B cell (primary cell): ENCODE results near the gene DYNLRB2. TPM values are rescaled to one million over a fixed set of nuclear protein-coding genes. Genes with fewer than 3 reads are reported as not detected.

Experiments used
- ATAC-seq: fragments of 200-7000 bp; cut with Tn5 transposase; one replicate; pipeline ENCODE4 v1.10.0; 2021; ENCODE audit warnings: low read depth, mild to moderate bottlenecking, moderate number of reproducible peaks, moderate library complexity
- CTCF ChIA-PET: fragments of 350-600 bp; sonication (Branson Sonifier 250); formaldehyde crosslinking; loops from one replicate; lab custom pipeline; 2021; ENCODE audit warnings: antibody characterized with exemption, inconsistent platforms; lab: Charles Lee
- POLR2A ChIA-PET: fragments of 350-600 bp; sonication (Branson Sonifier 250); formaldehyde crosslinking; loops from one replicate; lab custom pipeline; 2021; ENCODE audit warnings: antibody characterized with exemption; lab: Charles Lee
- DNase-seq: peaks from one replicate; pipeline ENCODE4 v3.0.0; 2013
- H2AFZ ChIP-seq: 2 replicates; pipeline ENCODE4 v1.6.1; 2012; ENCODE audit warnings: mild to moderate bottlenecking, low read depth, low read length; ENCODE audit not compliant: insufficient read depth, poor library complexity, severe bottlenecking
- H3K27ac ChIP-seq, 2 donors: 1 replicate in 1 of 2; 2 replicates in 1 of 2; pipeline ENCODE4 v1.5.1; 2012 to 2013; ENCODE audit warnings: low read length in 2 of 2, mild to moderate bottlenecking in 2 of 2, moderate library complexity in 1 of 2
- H3K27me3 ChIP-seq, 4 experiments: fragments of 200-600 bp in 1 of 4; sonication (generic) in 1 of 4; replicated peaks in 1 of 4; 1 replicate in 2 of 4; 2 replicates in 2 of 4; pipeline versions ENCODE4 v1.6.1 to v1.7.0; 2013 to 2016; ENCODE audit warnings: low read length in 3 of 4, mild to moderate bottlenecking in 2 of 4, mixed read lengths in 1 of 4, moderate library complexity in 1 of 4; ENCODE audit not compliant: insufficient read depth in 4 of 4, control insufficient read depth in 3 of 4; ENCODE audit errors: control extremely low read depth in 1 of 4
- H3K36me3 ChIP-seq, 2 experiments: replicated peaks in 1 of 2; 1 replicate in 1 of 2; 2 replicates in 1 of 2; pipeline versions ENCODE4 v1.6.1 to v1.7.1; 2013; ENCODE audit warnings: low read length in 1 of 2; ENCODE audit not compliant: insufficient read depth in 2 of 2, control insufficient read depth in 1 of 2; ENCODE audit errors: control extremely low read depth in 1 of 2, extremely low read depth in 1 of 2
- H3K4me1 ChIP-seq, 2 donors: fragments of 200-600 bp in 1 of 2; sonication (generic) in 1 of 2; 1 replicate in 1 of 2; 2 replicates in 1 of 2; pipeline versions ENCODE4 v1.5.1 to v1.6.1; 2013 to 2017; ENCODE audit warnings: low read length in 2 of 2; ENCODE audit not compliant: control insufficient read depth in 2 of 2, insufficient read depth in 2 of 2
- H3K4me2 ChIP-seq: replicated peaks from 2 replicates; pipeline ENCODE3; 2012; ENCODE audit warnings: mild to moderate bottlenecking, low read depth, low read length; ENCODE audit not compliant: poor library complexity, severe bottlenecking
- H3K4me3 ChIP-seq, 5 experiments: fragments of 200-600 bp in 1 of 5; sonication (generic) in 1 of 5; 1 replicate in 3 of 5; 2 replicates in 2 of 5; pipeline versions ENCODE4 v1.5.1 to v1.7.0; 2011 to 2016; ENCODE audit warnings: low read length in 4 of 5, mild to moderate bottlenecking in 4 of 5, low read depth in 2 of 5, control low read depth in 1 of 5, moderate library complexity in 1 of 5; ENCODE audit not compliant: insufficient read depth in 1 of 5; ENCODE audit errors: control extremely low read depth in 1 of 5, extremely low read depth in 1 of 5
- H3K79me2 ChIP-seq: fragments of 200-600 bp; sonication (generic); one replicate; pipeline ENCODE4 v1.6.0; 2016; ENCODE audit warnings: low read length; ENCODE audit not compliant: control insufficient read depth, insufficient read depth
- H3K9ac ChIP-seq: fragments of 200-600 bp; sonication (generic); 2 replicates; pipeline ENCODE4 v1.6.1; 2017; ENCODE audit warnings: mild to moderate bottlenecking, low read length, moderate library complexity
- H3K9me3 ChIP-seq, 3 donors: one replicate each; pipeline versions ENCODE4 v1.6.1 to v1.7.1; 2013; ENCODE audit warnings: low read length in 2 of 3; ENCODE audit not compliant: control insufficient read depth in 2 of 3, insufficient read depth in 1 of 3; ENCODE audit errors: control extremely low read depth in 1 of 3
- H4K20me1 ChIP-seq: 2 replicates; pipeline ENCODE4 v1.6.0; 2012; ENCODE audit warnings: mild to moderate bottlenecking, low read length; ENCODE audit not compliant: insufficient read depth, control insufficient read depth, poor library complexity, severe bottlenecking
- H3K27ac Mint-ChIP-seq: one replicate; pipeline ENCODE4 v1.8.0; 2021; ENCODE audit warnings: mixed read lengths
- H3K27me3 Mint-ChIP-seq: one replicate; pipeline ENCODE4 v1.8.0; 2021; ENCODE audit warnings: mixed read lengths
- H3K4me1 Mint-ChIP-seq: one replicate; pipeline ENCODE4 v1.8.0; 2021; ENCODE audit warnings: mixed read lengths
- H3K4me3 Mint-ChIP-seq: one replicate; pipeline ENCODE4 v1.8.0; 2021; ENCODE audit warnings: mixed read lengths
- H3K9me3 Mint-ChIP-seq: one replicate; pipeline ENCODE4 v1.8.0; 2022; ENCODE audit warnings: mixed read lengths; ENCODE audit not compliant: insufficient read depth
- EZH2 ChIP-seq: IDR thresholded peaks from 2 replicates; pipeline ENCODE4 v1.6.1; 2012; ENCODE audit warnings: borderline replicate concordance, low read depth, mild to moderate bottlenecking, moderate library complexity, low read length; ENCODE audit not compliant: insufficient read depth, poor library complexity, severe bottlenecking
- WGBS: methylation state at CpG from one replicate; pipeline ENCODE4 v1.1.5; 2013; ENCODE audit warnings: missing lambda C conversion rate; ENCODE audit not compliant: insufficient coverage; 5-methylcytosine and 5-hydroxymethylcytosine counted together
- intact Hi-C: fragments of 100-400 bp; cut with micrococcal nuclease; formaldehyde crosslinking; loops from one replicate; pipeline ENCODE4 v1.10.0; 2022
- polyA plus RNA-seq: library from polyadenylated mRNA; depleted of rRNA; stranded (reverse); fragments of >200 nt; gene quantifications from 2 replicates; pipeline ENCODE4 v1.2.3, GENCODE V29; 2012
- total RNA-seq, 2 donors: library from RNA; stranded (reverse); fragments of 120-200 nt in 1 of 2; gene quantifications; 1 replicate in 1 of 2; 2 replicates in 1 of 2; pipeline versions ENCODE4 v1.2.3 to v1.2.4, GENCODE V29; 2013 to 2022
- TF ChIP-seq, protein P1 (sequence below): fragments of 200-600 bp; IDR thresholded peaks from one replicate; pipeline ENCODE4 v1.8.0; 2022; ENCODE audit warnings: antibody characterized with exemption, mild to moderate bottlenecking

Gene DYNLRB2
- total and polyA plus RNA-seq, 2 donors (not counting 1 experiment from before 2014, with no cell fraction given) = not detected

DNA sequence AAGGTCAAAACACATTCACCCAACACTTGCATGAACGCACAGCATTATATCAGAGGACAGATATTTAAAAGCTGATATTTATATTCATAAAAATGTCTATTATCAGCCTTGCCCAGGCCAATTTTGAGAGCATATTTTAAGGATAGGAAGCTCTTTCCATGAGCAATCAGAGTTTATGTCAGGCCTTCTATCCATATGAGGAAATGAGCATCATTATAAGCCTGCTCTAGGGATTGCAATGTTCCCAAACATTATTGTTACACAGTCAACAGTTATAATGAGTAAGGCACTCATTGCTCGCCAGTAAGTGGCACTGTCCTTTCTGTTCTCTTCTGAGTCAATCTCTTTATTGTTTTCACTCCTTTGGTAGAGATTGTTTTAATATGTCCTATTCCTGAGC lies 37.7 kb upstream of the DYNLRB2 start:
- no peak overlapping the region for H3K27ac Mint-ChIP-seq
- no peaks in the 10 kb centered on the region for H3K9me3 Mint-ChIP-seq
- H3K79me2 ChIP-seq = no peaks in the 10 kb centered on the region
- no peak overlapping the region for H3K4me2 ChIP-seq
- no peak overlapping the region for H3K27ac ChIP-seq
- H3K9me3 ChIP-seq = peaks cover 0 to 6% (median 0%) of the 10 kb centered on the region in 3 donors
- ATAC-seq (no peak), DNase-seq (no peak)
- no peaks in the 10 kb centered on the region for H3K4me1 ChIP-seq
- intact Hi-C loops = no loop called here
- peaks cover 23% of the 10 kb centered on the region for H3K27me3 Mint-ChIP-seq
- ChIA-PET POLR2A (no interaction called here), CTCF (no interaction called here)
- H2AFZ ChIP-seq = no peak overlapping the region
- no peak overlapping the region for H3K4me3 ChIP-seq
- peaks cover 0 to 10% (median under 1%) of the 10 kb centered on the region in 4 experiments for H3K27me3 ChIP-seq
- no peak overlapping the region for H3K9ac ChIP-seq
- H4K20me1 ChIP-seq = no peaks in the 10 kb centered on the region
- peaks cover 8% of the 10 kb centered on the region for H3K4me1 Mint-ChIP-seq
- no peaks in the 10 kb centered on the region for H3K36me3 ChIP-seq
- WGBS = no CpG with 5 or more reads among the region's 2 CpGs
- H3K4me3 Mint-ChIP-seq = no peak overlapping the region
- no peak for TF ChIP-seq EZH2
- TF ChIP-seq, protein P1, sequence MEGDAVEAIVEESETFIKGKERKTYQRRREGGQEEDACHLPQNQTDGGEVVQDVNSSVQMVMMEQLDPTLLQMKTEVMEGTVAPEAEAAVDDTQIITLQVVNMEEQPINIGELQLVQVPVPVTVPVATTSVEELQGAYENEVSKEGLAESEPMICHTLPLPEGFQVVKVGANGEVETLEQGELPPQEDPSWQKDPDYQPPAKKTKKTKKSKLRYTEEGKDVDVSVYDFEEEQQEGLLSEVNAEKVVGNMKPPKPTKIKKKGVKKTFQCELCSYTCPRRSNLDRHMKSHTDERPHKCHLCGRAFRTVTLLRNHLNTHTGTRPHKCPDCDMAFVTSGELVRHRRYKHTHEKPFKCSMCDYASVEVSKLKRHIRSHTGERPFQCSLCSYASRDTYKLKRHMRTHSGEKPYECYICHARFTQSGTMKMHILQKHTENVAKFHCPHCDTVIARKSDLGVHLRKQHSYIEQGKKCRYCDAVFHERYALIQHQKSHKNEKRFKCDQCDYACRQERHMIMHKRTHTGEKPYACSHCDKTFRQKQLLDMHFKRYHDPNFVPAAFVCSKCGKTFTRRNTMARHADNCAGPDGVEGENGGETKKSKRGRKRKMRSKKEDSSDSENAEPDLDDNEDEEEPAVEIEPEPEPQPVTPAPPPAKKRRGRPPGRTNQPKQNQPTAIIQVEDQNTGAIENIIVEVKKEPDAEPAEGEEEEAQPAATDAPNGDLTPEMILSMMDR = no peak

DNA sequence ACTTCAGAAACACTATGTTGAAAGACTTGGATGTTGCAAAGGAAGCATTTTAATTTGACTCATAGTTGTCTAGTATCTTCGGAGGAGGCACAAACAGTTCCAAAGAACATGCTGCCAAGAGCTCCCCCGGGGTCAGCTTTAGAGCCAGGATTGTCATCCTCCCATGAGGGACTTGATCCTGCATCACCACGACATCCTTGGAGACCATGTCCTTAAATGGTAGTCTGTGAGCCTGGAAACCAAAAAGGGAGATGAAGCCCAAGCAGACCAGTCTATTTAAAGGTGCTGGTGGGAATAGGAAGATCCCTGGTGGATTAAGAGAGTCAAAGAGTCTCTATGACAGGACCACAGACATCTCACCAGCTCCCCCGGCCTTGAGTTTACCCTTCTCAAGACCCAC lies 33.3 kb upstream of the DYNLRB2 start:
- no peaks in the 10 kb centered on the region for H3K9me3 Mint-ChIP-seq

More for the DNA sequence above, 33.3 kb upstream of the DYNLRB2 start:
- POLR2A ChIA-PET = no interaction called here
- no peak overlapping the region for H3K9ac ChIP-seq
- no peaks in the 10 kb centered on the region for H4K20me1 ChIP-seq
- H3K79me2 ChIP-seq = no peaks in the 10 kb centered on the region
- H3K4me1 ChIP-seq = no peaks in the 10 kb centered on the region
- peaks cover 0 to 4% (median 0%) of the 10 kb centered on the region in 4 experiments for H3K27me3 ChIP-seq
- H3K4me3 Mint-ChIP-seq = no peak overlapping the region
- H2AFZ ChIP-seq = no peak overlapping the region
- H3K36me3 ChIP-seq = no peaks in the 10 kb centered on the region
- WGBS = 60% methylated on average over 1 of the region's 4 CpGs
- intact Hi-C loops = no loop called here
- no peak overlapping the region for H3K27ac Mint-ChIP-seq
- DNase-seq (no peak), ATAC-seq (no peak)
- no peaks in the 10 kb centered on the region for H3K9me3 ChIP-seq
- no peak overlapping the region for H3K27ac ChIP-seq
- TF ChIP-seq EZH2 = no peak
- TF ChIP-seq, protein P1 = no peak
- H3K4me3 ChIP-seq = no peak overlapping the region
- no peaks in the 10 kb centered on the region for H3K4me1 Mint-ChIP-seq
- H3K27me3 Mint-ChIP-seq = peaks cover 37% of the 10 kb centered on the region
- no peak overlapping the region for H3K4me2 ChIP-seq
- CTCF ChIA-PET = interaction anchor here (0.7 kb wide), 1 partner anchor 34 kb away, joined by 3 read pairs; no protein-coding TSS in a partner anchor
